OCI-LY3 (cell line): ENCODE data around the gene SLC14A1.

Experiments used
- H2AFZ ChIP-seq: fragments of 200-600, 300-600 bp; shearing (Covaris generic); 2 replicates; pipeline ENCODE4 v1.6.0; 2014; ENCODE audit warnings: antibody characterized with exemption, low read depth, low read length
- H3K27ac ChIP-seq: fragments of 200-600, 300-600 bp; sonication (generic); 2 replicates; pipeline ENCODE4 v1.5.1; 2014; ENCODE audit warnings: mild to moderate bottlenecking, low read length, moderate library complexity, mixed read lengths
- H3K27me3 ChIP-seq: fragments of 200-600, 300-600 bp; sonication (generic); 2 replicates; pipeline ENCODE4 v1.6.1; 2014; ENCODE audit warnings: low read depth, low read length, mixed read lengths
- H3K36me3 ChIP-seq: fragments of 200-600, 300-600 bp; sonication (generic); replicated peaks from 2 replicates; pipeline ENCODE3; 2014; ENCODE audit warnings: low read depth, low read length, mixed read lengths
- H3K4me1 ChIP-seq: fragments of 300-600, 200-600 bp; sonication (generic); 2 replicates; pipeline ENCODE4 v1.6.1; 2014; ENCODE audit warnings: low read length, mixed read lengths
- H3K4me2 ChIP-seq: fragments of 200-600, 300-600 bp; sonication (generic); 2 replicates; pipeline ENCODE4 v1.6.1; 2014; ENCODE audit warnings: low read length, mixed read lengths
- H3K4me3 ChIP-seq: fragments of 300-600, 200-600 bp; sonication (generic); 2 replicates; pipeline ENCODE4 v1.5.1; 2014; ENCODE audit warnings: antibody characterized with exemption, mild to moderate bottlenecking, low read length, moderate library complexity
- H3K79me2 ChIP-seq: fragments of 300-600, 200-600 bp; shearing (Covaris generic); 2 replicates; pipeline ENCODE4 v1.6.1; 2014; ENCODE audit warnings: mild to moderate bottlenecking, low read length, mixed read lengths
- H3K9ac ChIP-seq: fragments of 300-600, 200-600 bp; shearing (Covaris generic); 2 replicates; pipeline ENCODE4 v1.6.0; 2014; ENCODE audit warnings: mild to moderate bottlenecking, low read length, moderate library complexity
- H3K9me3 ChIP-seq: fragments of 200-600, 300-600 bp; shearing (Covaris generic); 2 replicates; pipeline ENCODE4 v1.6.1; 2014; ENCODE audit warnings: low read length, mixed read lengths; ENCODE audit not compliant: insufficient read depth
- H4K20me1 ChIP-seq: fragments of 200-600, 300-600 bp; sonication (generic); 2 replicates; pipeline ENCODE4 v1.6.1; 2016; ENCODE audit warnings: low read length, mixed read lengths; ENCODE audit not compliant: insufficient read depth
- CTCF ChIP-seq: fragments of 200-600, 300-600 bp; sonication (generic); IDR thresholded peaks from 2 replicates; pipeline ENCODE4 v1.5.1; 2014; ENCODE audit warnings: antibody characterized with exemption, low read length, low read depth
- EZH2phosphoT487 ChIP-seq: fragments of 200-600 bp; shearing (Covaris generic); IDR thresholded peaks from 2 replicates; pipeline ENCODE4 v1.6.1; 2018; ENCODE audit warnings: antibody characterized with exemption, mixed run types, low read depth

Gene SLC14A1

GRCh38 chr18:45792506-45793263 lies 68.7 kb downstream of the SLC14A1 start:
- H3K4me1 ChIP-seq: peaks cover 12% of the 10 kb centered on the region
- TF ChIP-seq EZH2phosphoT487: no peak
- TF ChIP-seq CTCF: no peak
- no peaks in the 10 kb centered on the region for H4K20me1 ChIP-seq
- H3K79me2 ChIP-seq: no peaks in the 10 kb centered on the region
- H3K4me3 ChIP-seq: no peak overlapping the region
- no peak overlapping the region for H3K27ac ChIP-seq
- H3K9me3 ChIP-seq: no peaks in the 10 kb centered on the region
- H2AFZ ChIP-seq: no peak overlapping the region
- no peaks in the 10 kb centered on the region for H3K27me3 ChIP-seq
- no peak overlapping the region for H3K9ac ChIP-seq
- H3K36me3 ChIP-seq: no peaks in the 10 kb centered on the region
- no peak overlapping the region for H3K4me2 ChIP-seq

- Histone ChIP-seq H3K27me3 (no peaks in the 10 kb centered on the region), H3K9ac (no peak overlapping the region), H3K4me2 (no peak overlapping the region), H4K20me1 (no peaks in the 10 kb centered on the region), H3K4me3 (no peak overlapping the region), H2AFZ (no peak overlapping the region), H3K9me3 (no peaks in the 10 kb centered on the region), H3K27ac (no peak overlapping the region), H3K36me3 (no peaks in the 10 kb centered on the region), H3K79me2 (no peaks in the 10 kb centered on the region), H3K4me1 (peaks cover 12% of the 10 kb centered on the region)
- no peak for TF ChIP-seq CTCF
- no peak for TF ChIP-seq EZH2phosphoT487
Observed at GRCh38 chr18:45793264-45793965, 69.4 kb downstream of the SLC14A1 start.

- H3K27me3 ChIP-seq: no peaks in the 10 kb centered on the region
- no peak overlapping the region for H3K27ac ChIP-seq
- no peaks in the 10 kb centered on the region for H3K36me3 ChIP-seq
- H4K20me1 ChIP-seq: no peaks in the 10 kb centered on the region
- peaks cover 18% of the 10 kb centered on the region for H3K9me3 ChIP-seq
- no peaks in the 10 kb centered on the region; the same call in 1 of the 2 replicates for H3K4me1 ChIP-seq
- TF ChIP-seq CTCF: no peak
- no peak overlapping the region for H2AFZ ChIP-seq
- no peak overlapping the region for H3K9ac ChIP-seq
- H3K79me2 ChIP-seq: no peaks in the 10 kb centered on the region
- H3K4me3 ChIP-seq: no peak overlapping the region
- H3K4me2 ChIP-seq: no peak overlapping the region
Observed at GRCh38 chr18:45801416-45802004, 77.5 kb downstream of the SLC14A1 start.
